WTC11 (cell line): ENCODE measurements around the gene HOXA13. TPM values are rescaled to one million over a fixed set of nuclear protein-coding genes. Genes with fewer than 3 reads are reported as not detected.

Experiments used
- ATAC-seq: fragments of 200-7000 bp; cut with Tn5 transposase; 2 replicates; pipeline ENCODE4 v1.10.0; 2021; ENCODE audit warnings: mild to moderate bottlenecking, moderate library complexity
- CTCF ChIA-PET: fragments of 300-600 bp; sonication (Branson Sonifier 250); formaldehyde crosslinking; loops from one replicate; lab custom pipeline; 2021; ENCODE audit warnings: antibody characterized with exemption; lab: Charles Lee
- POLR2A ChIA-PET: fragments of 350-600 bp; sonication (Branson Sonifier 250); formaldehyde crosslinking; loops from one replicate; lab custom pipeline; 2021; ENCODE audit warnings: antibody characterized with exemption; lab: Charles Lee
- DNase-seq: peaks from one replicate; pipeline ENCODE4 v3.0.0; 2021; ENCODE audit warnings: low spot score
- H3K27ac Mint-ChIP-seq: 2 replicates; pipeline ENCODE4 v1.8.0; 2021; ENCODE audit warnings: mixed read lengths
- H3K27me3 Mint-ChIP-seq: 2 replicates; pipeline ENCODE4 v1.8.0; 2021; ENCODE audit warnings: low read depth, mild to moderate bottlenecking, moderate library complexity, mixed read lengths
- H3K36me3 Mint-ChIP-seq: 2 replicates; pipeline ENCODE4 v1.8.0; 2021; ENCODE audit warnings: mixed read lengths
- H3K4me1 Mint-ChIP-seq: 2 replicates; pipeline ENCODE4 v1.8.0; 2022; ENCODE audit warnings: mixed read lengths
- H3K4me3 Mint-ChIP-seq: 2 replicates; pipeline ENCODE4 v1.8.0; 2021; ENCODE audit warnings: mild to moderate bottlenecking, moderate library complexity, mixed read lengths
- H3K9me3 Mint-ChIP-seq: 2 replicates; pipeline ENCODE4 v1.8.0; 2021; ENCODE audit warnings: mixed read lengths
- ATF3 ChIP-seq: sonication (generic); formaldehyde crosslinking; conservative IDR thresholded peaks from 2 replicates; pipeline ENCODE4 v1.8.1; 2022; ENCODE audit warnings: mild to moderate bottlenecking, missing genetic modification reagents
- ELF4 ChIP-seq: sonication (generic); formaldehyde crosslinking; IDR thresholded peaks from 2 replicates; pipeline ENCODE4 v1.8.1; 2022; ENCODE audit warnings: low read depth, mild to moderate bottlenecking, moderate library complexity, missing genetic modification reagents
- ESRRA ChIP-seq: sonication (generic); formaldehyde crosslinking; IDR thresholded peaks from 2 replicates; pipeline ENCODE4 v1.8.1; 2022; ENCODE audit warnings: mild to moderate bottlenecking, missing genetic modification reagents, borderline replicate concordance
- GRHL2 ChIP-seq: fragments of 250-450 bp; sonication (Bioruptor Pico); IDR thresholded peaks from 2 replicates; pipeline ENCODE4 v1.8.0; 2022; ENCODE audit warnings: mild to moderate bottlenecking, moderate library complexity; ENCODE audit not compliant: insufficient replicate concordance, severe bottlenecking
- HMGA2 ChIP-seq: fragments of 250-450 bp; sonication (Bioruptor Pico); IDR thresholded peaks from 2 replicates; pipeline ENCODE4 v1.4.0; 2021; ENCODE audit warnings: mild to moderate bottlenecking, moderate library complexity
- JUN ChIP-seq: sonication (generic); formaldehyde crosslinking; IDR thresholded peaks from 2 replicates; pipeline ENCODE4 v1.8.0; 2023; ENCODE audit warnings: mild to moderate bottlenecking, missing genetic modification reagents
- MYBL2 ChIP-seq: sonication (generic); formaldehyde crosslinking; IDR thresholded peaks from 2 replicates; pipeline ENCODE4 v1.8.1; 2023; ENCODE audit warnings: mild to moderate bottlenecking, moderate library complexity, missing genetic modification reagents
- OVOL2 ChIP-seq: fragments of 250-450 bp; sonication (Bioruptor Pico); IDR thresholded peaks from 2 replicates; pipeline ENCODE4 v1.9.0; 2021; ENCODE audit warnings: mild to moderate bottlenecking, borderline replicate concordance
- SMAD3 ChIP-seq: sonication (generic); formaldehyde crosslinking; IDR thresholded peaks from 2 replicates; pipeline ENCODE4 v1.8.0; 2022; ENCODE audit warnings: missing genetic modification reagents, mild to moderate bottlenecking, borderline replicate concordance
- SMAD4 ChIP-seq: sonication (generic); formaldehyde crosslinking; IDR thresholded peaks from 2 replicates; pipeline ENCODE4 v1.8.0; 2022; ENCODE audit warnings: mild to moderate bottlenecking, missing genetic modification reagents
- TP53 ChIP-seq: sonication (generic); formaldehyde crosslinking; IDR thresholded peaks from 2 replicates; pipeline ENCODE4 v1.8.1; 2023; ENCODE audit warnings: mild to moderate bottlenecking, missing genetic modification reagents
- ZBTB21 ChIP-seq: sonication (generic); formaldehyde crosslinking; IDR thresholded peaks from 2 replicates; pipeline ENCODE4 v1.8.1; 2023; ENCODE audit warnings: mild to moderate bottlenecking, missing genetic modification reagents, borderline replicate concordance
- ZNF263 ChIP-seq: sonication (generic); formaldehyde crosslinking; IDR thresholded peaks from 2 replicates; pipeline ENCODE4 v1.8.1; 2022; ENCODE audit warnings: low read depth, mild to moderate bottlenecking, moderate library complexity, missing genetic modification reagents
- ZNF423 ChIP-seq: fragments of 250-450 bp; sonication (Bioruptor Pico); IDR thresholded peaks from 2 replicates; pipeline ENCODE4 v2.1.2; 2022; ENCODE audit warnings: mild to moderate bottlenecking, moderate library complexity
- total RNA-seq: library from RNA; stranded (reverse); gene quantifications from 3 replicates; pipeline ENCODE4 v1.2.3, GENCODE V29; 2021
- TF ChIP-seq, protein P1 (sequence below): sonication (generic); formaldehyde crosslinking; IDR thresholded peaks from 2 replicates; pipeline ENCODE4 v1.8.0; 2022; ENCODE audit warnings: missing genetic modification reagents
- TF ChIP-seq, protein P2 (sequence below): sonication (generic); formaldehyde crosslinking; IDR thresholded peaks from 2 replicates; pipeline ENCODE4 v1.8.0; 2023; ENCODE audit warnings: mild to moderate bottlenecking, missing genetic modification reagents
- TF ChIP-seq, protein P3 (sequence below): sonication (generic); formaldehyde crosslinking; IDR thresholded peaks from 2 replicates; pipeline ENCODE4 v1.8.0; 2023; ENCODE audit warnings: missing genetic modification reagents, mild to moderate bottlenecking, borderline replicate concordance
- TF ChIP-seq, protein P4 (sequence below): sonication (generic); formaldehyde crosslinking; IDR thresholded peaks from 2 replicates; pipeline ENCODE4 v1.8.0; 2023; ENCODE audit warnings: missing genetic modification reagents

The HOXA13 gene
- total RNA-seq, 1 experiment from 2014 or later = not detected

DNA sequence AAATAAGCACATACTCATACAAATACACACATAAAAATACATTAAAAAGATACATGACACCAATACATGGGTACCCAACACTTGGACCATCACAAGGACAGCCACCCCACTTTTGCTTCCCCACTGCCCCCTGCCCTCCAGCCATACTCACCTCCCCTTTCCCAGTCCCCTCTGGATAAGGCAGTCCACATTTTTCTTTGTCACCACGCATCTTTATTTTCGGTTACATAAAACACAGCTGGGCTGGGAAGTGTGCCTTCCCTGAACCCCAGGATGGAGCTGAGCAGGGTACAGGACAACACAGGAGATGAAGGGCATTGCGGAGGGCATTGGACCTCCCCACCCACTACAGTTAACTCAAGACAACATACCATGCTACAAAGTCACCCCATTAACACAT, 46.4 kb downstream of the HOXA13 start (continued):
- TF ChIP-seq, protein P1, sequence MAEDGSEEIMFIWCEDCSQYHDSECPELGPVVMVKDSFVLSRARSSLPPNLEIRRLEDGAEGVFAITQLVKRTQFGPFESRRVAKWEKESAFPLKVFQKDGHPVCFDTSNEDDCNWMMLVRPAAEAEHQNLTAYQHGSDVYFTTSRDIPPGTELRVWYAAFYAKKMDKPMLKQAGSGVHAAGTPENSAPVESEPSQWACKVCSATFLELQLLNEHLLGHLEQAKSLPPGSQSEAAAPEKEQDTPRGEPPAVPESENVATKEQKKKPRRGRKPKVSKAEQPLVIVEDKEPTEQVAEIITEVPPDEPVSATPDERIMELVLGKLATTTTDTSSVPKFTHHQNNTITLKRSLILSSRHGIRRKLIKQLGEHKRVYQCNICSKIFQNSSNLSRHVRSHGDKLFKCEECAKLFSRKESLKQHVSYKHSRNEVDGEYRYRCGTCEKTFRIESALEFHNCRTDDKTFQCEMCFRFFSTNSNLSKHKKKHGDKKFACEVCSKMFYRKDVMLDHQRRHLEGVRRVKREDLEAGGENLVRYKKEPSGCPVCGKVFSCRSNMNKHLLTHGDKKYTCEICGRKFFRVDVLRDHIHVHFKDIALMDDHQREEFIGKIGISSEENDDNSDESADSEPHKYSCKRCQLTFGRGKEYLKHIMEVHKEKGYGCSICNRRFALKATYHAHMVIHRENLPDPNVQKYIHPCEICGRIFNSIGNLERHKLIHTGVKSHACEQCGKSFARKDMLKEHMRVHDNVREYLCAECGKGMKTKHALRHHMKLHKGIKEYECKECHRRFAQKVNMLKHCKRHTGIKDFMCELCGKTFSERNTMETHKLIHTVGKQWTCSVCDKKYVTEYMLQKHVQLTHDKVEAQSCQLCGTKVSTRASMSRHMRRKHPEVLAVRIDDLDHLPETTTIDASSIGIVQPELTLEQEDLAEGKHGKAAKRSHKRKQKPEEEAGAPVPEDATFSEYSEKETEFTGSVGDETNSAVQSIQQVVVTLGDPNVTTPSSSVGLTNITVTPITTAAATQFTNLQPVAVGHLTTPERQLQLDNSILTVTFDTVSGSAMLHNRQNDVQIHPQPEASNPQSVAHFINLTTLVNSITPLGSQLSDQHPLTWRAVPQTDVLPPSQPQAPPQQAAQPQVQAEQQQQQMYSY (CRISPR knock-in tag) = no peak
- no peak for TF ChIP-seq ELF4 (CRISPR knock-in tag)
- no peak for TF ChIP-seq JUN
- no peak for TF ChIP-seq HMGA2 (CRISPR knock-in tag)
- TF ChIP-seq, all 79 proteins: peak for 0

DNA sequence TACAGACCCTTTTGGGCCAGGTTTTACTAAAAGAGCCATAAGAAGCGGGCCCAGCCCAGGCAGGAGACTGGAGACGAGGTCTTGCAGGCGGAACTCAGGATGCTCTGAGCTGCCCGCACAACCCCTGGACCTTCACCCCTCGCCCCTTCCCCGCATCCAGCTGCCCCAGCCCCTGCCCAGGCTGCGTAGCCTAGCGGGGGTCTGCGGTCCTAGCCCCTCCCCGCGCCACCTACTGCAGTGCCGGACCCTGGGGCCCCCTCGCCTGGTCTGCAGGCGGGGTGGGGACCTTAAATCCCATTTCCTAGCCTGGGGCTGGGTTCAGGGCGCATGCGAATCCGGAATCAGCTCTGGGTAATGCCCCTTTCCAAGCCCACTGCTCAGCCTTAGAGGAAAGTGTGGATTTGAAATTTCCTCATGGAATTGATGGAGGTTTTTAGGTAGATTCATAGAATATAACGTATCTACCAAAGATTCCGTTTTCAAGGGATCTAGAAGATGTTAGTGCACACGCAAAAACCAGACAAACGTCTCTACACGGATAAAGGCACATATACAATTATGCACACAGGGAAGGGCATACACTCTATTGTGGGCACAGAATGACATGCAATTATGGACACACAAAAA, 47.0 kb downstream of the HOXA13 start:
- TF ChIP-seq GRHL2 (CRISPR knock-in tag) (no peak), OVOL2 (CRISPR knock-in tag) (no peak), ZBTB21 (CRISPR knock-in tag) (no peak), ZNF423 (no peak), MYBL2 (CRISPR knock-in tag) (no peak), ZNF263 (CRISPR knock-in tag) (no peak), ATF3 (CRISPR knock-in tag) (no peak), SMAD4 (CRISPR knock-in tag) (no peak), SMAD3 (CRISPR knock-in tag) (no peak), TP53 (CRISPR knock-in tag) (no peak), ESRRA (CRISPR knock-in tag) (no peak)
- TF ChIP-seq, protein P2, sequence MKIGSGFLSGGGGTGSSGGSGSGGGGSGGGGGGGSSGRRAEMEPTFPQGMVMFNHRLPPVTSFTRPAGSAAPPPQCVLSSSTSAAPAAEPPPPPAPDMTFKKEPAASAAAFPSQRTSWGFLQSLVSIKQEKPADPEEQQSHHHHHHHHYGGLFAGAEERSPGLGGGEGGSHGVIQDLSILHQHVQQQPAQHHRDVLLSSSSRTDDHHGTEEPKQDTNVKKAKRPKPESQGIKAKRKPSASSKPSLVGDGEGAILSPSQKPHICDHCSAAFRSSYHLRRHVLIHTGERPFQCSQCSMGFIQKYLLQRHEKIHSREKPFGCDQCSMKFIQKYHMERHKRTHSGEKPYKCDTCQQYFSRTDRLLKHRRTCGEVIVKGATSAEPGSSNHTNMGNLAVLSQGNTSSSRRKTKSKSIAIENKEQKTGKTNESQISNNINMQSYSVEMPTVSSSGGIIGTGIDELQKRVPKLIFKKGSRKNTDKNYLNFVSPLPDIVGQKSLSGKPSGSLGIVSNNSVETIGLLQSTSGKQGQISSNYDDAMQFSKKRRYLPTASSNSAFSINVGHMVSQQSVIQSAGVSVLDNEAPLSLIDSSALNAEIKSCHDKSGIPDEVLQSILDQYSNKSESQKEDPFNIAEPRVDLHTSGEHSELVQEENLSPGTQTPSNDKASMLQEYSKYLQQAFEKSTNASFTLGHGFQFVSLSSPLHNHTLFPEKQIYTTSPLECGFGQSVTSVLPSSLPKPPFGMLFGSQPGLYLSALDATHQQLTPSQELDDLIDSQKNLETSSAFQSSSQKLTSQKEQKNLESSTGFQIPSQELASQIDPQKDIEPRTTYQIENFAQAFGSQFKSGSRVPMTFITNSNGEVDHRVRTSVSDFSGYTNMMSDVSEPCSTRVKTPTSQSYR (CRISPR knock-in tag) = no peak
- TF ChIP-seq, protein P3, sequence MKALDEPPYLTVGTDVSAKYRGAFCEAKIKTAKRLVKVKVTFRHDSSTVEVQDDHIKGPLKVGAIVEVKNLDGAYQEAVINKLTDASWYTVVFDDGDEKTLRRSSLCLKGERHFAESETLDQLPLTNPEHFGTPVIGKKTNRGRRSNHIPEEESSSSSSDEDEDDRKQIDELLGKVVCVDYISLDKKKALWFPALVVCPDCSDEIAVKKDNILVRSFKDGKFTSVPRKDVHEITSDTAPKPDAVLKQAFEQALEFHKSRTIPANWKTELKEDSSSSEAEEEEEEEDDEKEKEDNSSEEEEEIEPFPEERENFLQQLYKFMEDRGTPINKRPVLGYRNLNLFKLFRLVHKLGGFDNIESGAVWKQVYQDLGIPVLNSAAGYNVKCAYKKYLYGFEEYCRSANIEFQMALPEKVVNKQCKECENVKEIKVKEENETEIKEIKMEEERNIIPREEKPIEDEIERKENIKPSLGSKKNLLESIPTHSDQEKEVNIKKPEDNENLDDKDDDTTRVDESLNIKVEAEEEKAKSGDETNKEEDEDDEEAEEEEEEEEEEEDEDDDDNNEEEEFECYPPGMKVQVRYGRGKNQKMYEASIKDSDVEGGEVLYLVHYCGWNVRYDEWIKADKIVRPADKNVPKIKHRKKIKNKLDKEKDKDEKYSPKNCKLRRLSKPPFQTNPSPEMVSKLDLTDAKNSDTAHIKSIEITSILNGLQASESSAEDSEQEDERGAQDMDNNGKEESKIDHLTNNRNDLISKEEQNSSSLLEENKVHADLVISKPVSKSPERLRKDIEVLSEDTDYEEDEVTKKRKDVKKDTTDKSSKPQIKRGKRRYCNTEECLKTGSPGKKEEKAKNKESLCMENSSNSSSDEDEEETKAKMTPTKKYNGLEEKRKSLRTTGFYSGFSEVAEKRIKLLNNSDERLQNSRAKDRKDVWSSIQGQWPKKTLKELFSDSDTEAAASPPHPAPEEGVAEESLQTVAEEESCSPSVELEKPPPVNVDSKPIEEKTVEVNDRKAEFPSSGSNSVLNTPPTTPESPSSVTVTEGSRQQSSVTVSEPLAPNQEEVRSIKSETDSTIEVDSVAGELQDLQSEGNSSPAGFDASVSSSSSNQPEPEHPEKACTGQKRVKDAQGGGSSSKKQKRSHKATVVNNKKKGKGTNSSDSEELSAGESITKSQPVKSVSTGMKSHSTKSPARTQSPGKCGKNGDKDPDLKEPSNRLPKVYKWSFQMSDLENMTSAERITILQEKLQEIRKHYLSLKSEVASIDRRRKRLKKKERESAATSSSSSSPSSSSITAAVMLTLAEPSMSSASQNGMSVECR (CRISPR knock-in tag) = no peak
- TF ChIP-seq, protein P4, sequence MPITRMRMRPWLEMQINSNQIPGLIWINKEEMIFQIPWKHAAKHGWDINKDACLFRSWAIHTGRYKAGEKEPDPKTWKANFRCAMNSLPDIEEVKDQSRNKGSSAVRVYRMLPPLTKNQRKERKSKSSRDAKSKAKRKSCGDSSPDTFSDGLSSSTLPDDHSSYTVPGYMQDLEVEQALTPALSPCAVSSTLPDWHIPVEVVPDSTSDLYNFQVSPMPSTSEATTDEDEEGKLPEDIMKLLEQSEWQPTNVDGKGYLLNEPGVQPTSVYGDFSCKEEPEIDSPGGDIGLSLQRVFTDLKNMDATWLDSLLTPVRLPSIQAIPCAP (CRISPR knock-in tag) = no peak
- ATAC-seq = no peak
- peaks cover 100% of the 10 kb centered on the region for H3K27me3 Mint-ChIP-seq
- ChIA-PET POLR2A (no interaction called here), CTCF (interaction anchor here (1.1 to 4.0 kb wide), 4 partner anchors 9 to 30 kb away, joined by 4 to 74 read pairs (median 11); partner anchors contain the start of gene HOXA5)
- H3K36me3 Mint-ChIP-seq = peaks cover 3% of the 10 kb centered on the region
- H3K4me3 Mint-ChIP-seq = no peak overlapping the region
- no peaks in the 10 kb centered on the region for H3K9me3 Mint-ChIP-seq
- H3K27ac Mint-ChIP-seq = no peak overlapping the region
- no peak for DNase-seq
- peaks cover 28% of the 10 kb centered on the region for H3K4me1 Mint-ChIP-seq
